ENCODE results near the gene PPP1R12C. TPM values are rescaled to one million over a fixed set of nuclear protein-coding genes. Genes with fewer than 3 reads are reported as not detected.
A peak's percentile ranks its signal among the peaks of the same experiment; 100 is the strongest.

Gene PPP1R12C
- total RNA-seq, 1 donor: 46.3 TPM

DNA sequence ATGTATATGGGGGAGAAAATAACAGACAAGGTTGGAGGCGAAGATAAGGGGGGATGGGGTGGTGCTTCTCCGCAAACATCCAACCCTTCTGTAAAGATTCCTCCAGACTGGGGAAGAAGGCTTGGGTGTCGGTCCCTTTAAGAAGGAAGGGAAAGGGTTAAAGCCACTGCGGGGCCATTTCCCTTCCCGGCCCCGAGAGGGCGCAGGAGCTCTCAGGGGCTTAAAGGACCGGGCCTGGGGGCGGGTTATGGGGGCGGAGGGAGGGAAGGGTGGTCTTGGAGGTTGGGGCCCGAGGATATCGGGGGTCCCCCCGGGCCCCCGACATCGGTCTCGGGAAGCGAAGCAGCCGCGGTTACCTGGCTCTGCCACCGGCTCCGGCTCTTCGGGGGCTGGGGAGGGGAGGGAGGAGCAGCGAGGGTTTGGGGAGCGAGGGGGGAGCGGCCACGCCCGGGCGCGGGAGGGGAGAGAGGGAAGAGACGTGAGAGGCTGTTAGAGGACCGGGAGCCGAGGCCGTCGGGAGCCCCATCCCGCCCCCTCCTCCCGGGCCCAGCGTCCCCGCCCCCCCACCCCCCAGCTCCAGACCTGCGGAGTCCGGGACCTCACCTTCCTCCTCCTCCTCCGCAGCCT, 28.8 kb upstream of the PPP1R12C start:
- TF ChIP-seq, protein P1, sequence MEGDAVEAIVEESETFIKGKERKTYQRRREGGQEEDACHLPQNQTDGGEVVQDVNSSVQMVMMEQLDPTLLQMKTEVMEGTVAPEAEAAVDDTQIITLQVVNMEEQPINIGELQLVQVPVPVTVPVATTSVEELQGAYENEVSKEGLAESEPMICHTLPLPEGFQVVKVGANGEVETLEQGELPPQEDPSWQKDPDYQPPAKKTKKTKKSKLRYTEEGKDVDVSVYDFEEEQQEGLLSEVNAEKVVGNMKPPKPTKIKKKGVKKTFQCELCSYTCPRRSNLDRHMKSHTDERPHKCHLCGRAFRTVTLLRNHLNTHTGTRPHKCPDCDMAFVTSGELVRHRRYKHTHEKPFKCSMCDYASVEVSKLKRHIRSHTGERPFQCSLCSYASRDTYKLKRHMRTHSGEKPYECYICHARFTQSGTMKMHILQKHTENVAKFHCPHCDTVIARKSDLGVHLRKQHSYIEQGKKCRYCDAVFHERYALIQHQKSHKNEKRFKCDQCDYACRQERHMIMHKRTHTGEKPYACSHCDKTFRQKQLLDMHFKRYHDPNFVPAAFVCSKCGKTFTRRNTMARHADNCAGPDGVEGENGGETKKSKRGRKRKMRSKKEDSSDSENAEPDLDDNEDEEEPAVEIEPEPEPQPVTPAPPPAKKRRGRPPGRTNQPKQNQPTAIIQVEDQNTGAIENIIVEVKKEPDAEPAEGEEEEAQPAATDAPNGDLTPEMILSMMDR (IDR thresholded peaks at IDR 0.05; ENCODE audit: insufficient read depth, low read length): peak; percentile 71
- peak overlapping the region; percentile 13 for H3K4me3 ChIP-seq (ENCODE audit: low read depth, low read length)
- DNase-seq (ENCODE audit: low read depth): no peak

DNA sequence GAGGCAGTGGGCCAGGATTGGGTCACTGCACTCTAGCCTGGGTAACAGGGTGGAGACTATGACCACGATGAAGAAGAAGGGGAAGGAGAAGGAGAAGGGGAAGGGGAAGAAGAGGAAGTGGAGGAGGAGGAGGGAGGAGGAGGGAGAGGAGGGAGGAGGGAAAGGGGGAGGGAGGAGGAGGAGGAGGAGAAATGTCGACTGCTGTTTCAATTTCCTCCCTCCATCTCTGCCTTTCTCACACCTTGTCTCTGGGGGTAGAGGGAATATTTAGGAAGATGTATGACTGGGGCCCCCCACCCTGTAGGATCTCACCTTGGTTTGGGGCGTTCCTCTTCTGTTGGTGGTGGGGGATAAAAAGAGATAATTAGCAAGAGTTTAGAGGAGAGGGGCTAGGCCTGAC, 27.8 kb upstream of the PPP1R12C start:
- TF ChIP-seq, protein P1 (IDR thresholded peaks at IDR 0.05; ENCODE audit: insufficient read depth, low read length): no peak
- DNase-seq (ENCODE audit: low read depth): no peak
- no peak overlapping the region for H3K4me3 ChIP-seq (ENCODE audit: low read depth, low read length)

DNA sequence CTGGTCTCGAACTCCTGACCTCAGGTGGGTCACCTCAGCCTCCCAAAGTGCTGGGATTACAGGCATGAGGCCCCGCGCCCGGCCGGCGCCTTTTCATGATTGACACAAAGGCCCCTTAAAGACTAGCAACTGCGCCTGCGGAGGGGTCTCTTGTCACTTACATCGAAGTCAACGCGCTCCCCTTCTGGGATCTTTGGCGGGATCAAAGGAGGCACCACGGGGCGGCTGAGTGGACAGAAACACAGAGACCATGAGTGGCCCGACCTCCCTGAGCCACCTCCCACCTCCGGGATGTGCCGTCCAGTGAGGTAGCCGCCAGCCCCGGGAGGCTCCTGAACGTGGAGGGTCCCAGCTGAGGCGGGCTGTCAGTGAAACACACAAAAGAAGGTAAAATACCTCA, 24.3 kb upstream of the PPP1R12C start:
- TF ChIP-seq, protein P1 (IDR thresholded peaks at IDR 0.05; ENCODE audit: insufficient read depth, low read length): no peak
- DNase-seq (ENCODE audit: low read depth): no peak
- H3K4me3 ChIP-seq (ENCODE audit: low read depth, low read length): no peak overlapping the region

DNA sequence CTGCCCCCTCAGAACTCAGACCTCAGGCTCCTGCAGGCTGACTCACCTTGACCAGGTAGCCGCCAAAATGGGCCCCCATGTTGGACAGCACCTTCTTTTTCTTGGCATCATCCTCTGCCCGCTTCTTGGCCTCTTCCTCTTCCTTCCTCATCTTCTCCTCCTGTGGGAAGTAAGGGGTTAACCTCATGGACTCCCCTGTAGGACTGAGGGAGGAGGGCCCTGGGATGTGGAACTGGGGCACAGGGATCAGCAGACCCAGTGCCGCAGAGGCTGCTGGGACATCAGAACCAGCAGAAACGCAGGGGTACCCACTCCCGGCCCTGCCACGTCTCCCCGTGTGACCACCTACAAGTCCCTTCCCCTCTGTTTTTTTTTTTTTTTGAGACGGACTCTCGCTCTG, 20.5 kb upstream of the PPP1R12C start:
- no peak overlapping the region for H3K4me3 ChIP-seq (ENCODE audit: low read depth, low read length)
- TF ChIP-seq, protein P1 (IDR thresholded peaks at IDR 0.05; ENCODE audit: insufficient read depth, low read length): no peak
- DNase-seq (ENCODE audit: low read depth): no peak

DNA sequence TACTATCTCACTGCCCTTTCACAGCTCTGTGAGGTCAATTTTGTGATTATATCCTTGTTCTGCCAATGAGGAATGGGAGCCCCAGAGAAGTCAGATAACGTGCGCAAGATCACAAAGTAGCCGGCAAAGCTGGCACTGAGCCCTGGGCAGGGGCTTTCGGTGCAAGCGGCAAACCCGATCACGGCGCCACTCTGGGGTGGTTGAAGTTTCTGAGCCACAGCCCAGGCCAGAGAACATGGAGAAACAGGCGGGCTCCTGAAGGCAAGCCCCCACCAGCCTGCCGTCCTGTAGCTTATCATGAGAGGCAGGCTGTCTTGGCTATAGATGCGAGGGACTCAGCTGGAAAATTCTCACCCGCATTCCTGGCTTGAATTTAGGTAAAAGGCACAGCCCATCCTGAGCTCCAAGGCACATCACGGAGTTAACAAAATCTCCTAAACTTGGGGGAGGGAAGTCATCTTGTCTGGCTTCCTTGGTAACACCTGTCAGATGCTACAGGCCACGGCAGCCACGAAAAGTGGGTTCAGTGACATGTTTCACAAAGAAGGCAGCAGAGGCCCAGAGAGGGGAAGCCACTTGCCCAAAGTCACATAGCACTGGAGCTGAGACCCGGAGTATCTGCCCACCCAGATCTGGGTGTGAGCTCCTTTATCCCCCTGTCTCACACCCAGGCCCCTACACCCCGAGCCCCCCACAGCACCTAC, 19.1 kb upstream of the PPP1R12C start:
- H3K4me3 ChIP-seq (ENCODE audit: low read depth, low read length): no peak overlapping the region
- TF ChIP-seq, protein P1 (IDR thresholded peaks at IDR 0.05; ENCODE audit: insufficient read depth, low read length): no peak
- DNase-seq (ENCODE audit: low read depth): no peak

DNA sequence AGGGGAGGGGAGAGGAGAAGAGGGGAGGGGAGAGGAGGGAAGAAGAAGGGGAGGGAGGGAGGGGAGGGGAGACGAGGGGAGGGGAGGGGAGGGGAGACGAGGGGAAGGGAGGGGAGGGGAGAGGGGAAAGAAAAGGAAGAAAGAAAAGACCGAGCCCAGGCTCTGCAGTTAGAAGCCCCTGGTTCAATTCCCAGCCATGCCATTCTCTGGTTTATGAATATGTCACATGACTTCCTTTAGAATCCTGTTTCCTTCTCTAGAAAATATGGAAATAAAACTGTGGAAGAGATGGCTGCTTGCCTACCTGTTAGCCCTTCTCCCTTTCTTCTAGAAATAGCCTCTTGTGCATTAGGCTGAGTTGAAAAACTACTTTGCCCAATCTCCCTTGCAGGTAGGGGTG, 17.3 kb upstream of the PPP1R12C start:
- no peak overlapping the region for H3K4me3 ChIP-seq (ENCODE audit: low read depth, low read length)
- no peak for DNase-seq (ENCODE audit: low read depth)
- TF ChIP-seq, protein P1 (IDR thresholded peaks at IDR 0.05; ENCODE audit: insufficient read depth, low read length): no peak

Measured in fibroblast of the aortic adventitia (primary cell).